Measurements from ENCODE around the gene DOK5. TPM values are rescaled to one million over a fixed set of nuclear protein-coding genes. Genes with fewer than 3 reads are reported as not detected.

The DOK5 gene
- total RNA-seq, 2 experiments from 2014 or later = not detected

DNA sequence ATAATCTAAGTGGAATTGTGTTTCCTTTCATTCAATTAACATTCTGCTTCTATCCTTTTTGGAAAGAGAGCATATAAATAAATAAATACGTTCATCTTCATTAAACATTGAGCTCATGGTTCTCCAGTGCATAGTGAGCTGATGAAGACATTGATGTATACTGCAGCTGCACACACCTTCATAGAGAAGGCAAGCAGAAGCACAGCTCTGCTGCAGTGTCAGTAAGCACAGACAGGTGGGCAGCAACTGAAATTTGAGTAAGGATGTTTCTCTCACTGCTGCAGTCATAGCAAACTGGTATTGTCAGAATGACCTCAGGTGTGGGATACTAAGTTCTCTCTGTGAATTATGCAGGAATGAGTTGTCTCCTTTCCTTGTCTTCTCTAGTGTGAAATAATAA is 202.9 kb downstream of the DOK5 start:
- Mint-ChIP-seq H3K4me3 (no peak overlapping the region), H3K4me1 (no peaks in the 10 kb centered on the region), H3K27ac (no peak overlapping the region), H3K27me3 (peaks cover 8% of the 10 kb centered on the region), H3K9me3 (no peaks in the 10 kb centered on the region), H3K36me3 (no peaks in the 10 kb centered on the region)
- POLR2A ChIA-PET = no interaction called here
- DNase-seq (no peak), ATAC-seq (ENCODE audit: low read depth) (no peak)

- H3K27me3 Mint-ChIP-seq = peaks cover 8% of the 10 kb centered on the region
- no peak for ATAC-seq (ENCODE audit: low read depth)
- no peak overlapping the region for H3K4me3 Mint-ChIP-seq
- DNase-seq = no peak
- no peaks in the 10 kb centered on the region for H3K4me1 Mint-ChIP-seq
- no peaks in the 10 kb centered on the region for H3K36me3 Mint-ChIP-seq
- no peaks in the 10 kb centered on the region for H3K9me3 Mint-ChIP-seq
- POLR2A ChIA-PET = no interaction called here
- H3K27ac Mint-ChIP-seq = no peak overlapping the region
Measured at GRCh38 chr20:54680439-54680838, 205.0 kb downstream of the DOK5 start.

- no peaks in the 10 kb centered on the region for H3K36me3 Mint-ChIP-seq
Measured at GRCh38 chr20:54680872-54681619, 205.7 kb downstream of the DOK5 start.

GRCh38 chr20:54681869-54682268 is 206.5 kb downstream of the DOK5 start:
- no peak for DNase-seq
- Mint-ChIP-seq H3K4me1 (no peaks in the 10 kb centered on the region), H3K9me3 (no peaks in the 10 kb centered on the region), H3K27ac (no peak overlapping the region), H3K4me3 (no peak overlapping the region), H3K36me3 (no peaks in the 10 kb centered on the region), H3K27me3 (peaks cover 8% of the 10 kb centered on the region)
- POLR2A ChIA-PET = no interaction called here
- ATAC-seq (ENCODE audit: low read depth) = no peak

More at GRCh38 chr20:54680872-54681619, 205.7 kb downstream of the DOK5 start:
- Mint-ChIP-seq H3K27me3 (peaks cover 8% of the 10 kb centered on the region), H3K27ac (no peak overlapping the region), H3K4me3 (no peak overlapping the region), H3K9me3 (no peaks in the 10 kb centered on the region), H3K4me1 (no peaks in the 10 kb centered on the region)
- no peak for DNase-seq
- no peak for ATAC-seq (ENCODE audit: low read depth)
- POLR2A ChIA-PET = no interaction called here

DNA sequence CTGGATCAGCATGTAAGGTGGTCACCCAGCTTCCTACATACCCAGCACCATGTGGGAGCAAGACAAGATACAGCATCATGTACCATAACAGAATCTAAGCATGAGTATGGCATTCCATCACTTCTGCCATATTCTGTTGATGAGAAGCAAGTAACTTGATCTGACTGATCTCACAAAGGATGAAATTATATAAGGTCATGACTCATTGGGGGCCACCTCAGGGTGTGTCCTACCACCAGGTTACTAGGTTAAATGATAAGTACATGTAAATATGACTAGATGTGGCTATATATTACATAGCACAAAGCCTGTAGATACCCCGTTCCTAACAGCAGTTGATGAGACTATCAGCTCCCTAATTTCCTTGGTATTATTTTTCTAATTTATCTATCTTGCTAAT is 213.1 kb downstream of the DOK5 start:
- H3K27ac Mint-ChIP-seq = no peak overlapping the region
- no peaks in the 10 kb centered on the region for H3K27me3 Mint-ChIP-seq
- H3K4me1 Mint-ChIP-seq = no peaks in the 10 kb centered on the region
- POLR2A ChIA-PET = no interaction called here
- no peak for DNase-seq
- no peaks in the 10 kb centered on the region for H3K36me3 Mint-ChIP-seq
- ATAC-seq (ENCODE audit: low read depth) = no peak
- no peaks in the 10 kb centered on the region for H3K9me3 Mint-ChIP-seq
- no peak overlapping the region for H3K4me3 Mint-ChIP-seq

GRCh38 chr20:54690323-54690722 is 214.9 kb downstream of the DOK5 start:
- Mint-ChIP-seq H3K27ac (no peak overlapping the region), H3K36me3 (no peaks in the 10 kb centered on the region), H3K4me3 (no peak overlapping the region), H3K4me1 (no peaks in the 10 kb centered on the region), H3K27me3 (no peaks in the 10 kb centered on the region), H3K9me3 (no peaks in the 10 kb centered on the region)
- DNase-seq (no peak), ATAC-seq (ENCODE audit: low read depth) (no peak)
- POLR2A ChIA-PET = no interaction called here

DNA sequence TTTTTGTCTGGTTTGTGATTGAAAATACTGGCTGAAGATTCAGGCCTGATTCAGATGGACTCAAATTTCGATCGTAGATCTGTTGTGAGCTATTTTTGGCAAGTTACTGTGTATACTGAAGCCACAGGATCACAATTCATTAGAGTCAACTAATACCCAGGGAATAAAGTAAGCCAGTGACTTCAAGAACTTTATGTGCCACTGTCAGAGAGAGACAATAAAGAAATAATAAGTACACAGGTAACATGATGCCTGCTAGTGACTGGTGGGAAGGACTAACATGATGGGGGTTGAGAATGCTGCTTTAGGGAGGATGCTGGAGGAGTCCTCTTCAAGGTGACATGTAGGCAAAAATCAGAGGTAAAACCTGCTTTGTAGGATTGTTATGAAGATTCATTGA is 215.9 kb downstream of the DOK5 start:
- no peak for DNase-seq
- no peaks in the 10 kb centered on the region for H3K27me3 Mint-ChIP-seq
- no peak for ATAC-seq (ENCODE audit: low read depth)
- no peaks in the 10 kb centered on the region for H3K36me3 Mint-ChIP-seq
- H3K4me1 Mint-ChIP-seq = no peaks in the 10 kb centered on the region
- H3K27ac Mint-ChIP-seq = no peak overlapping the region
- no peaks in the 10 kb centered on the region for H3K9me3 Mint-ChIP-seq
- H3K4me3 Mint-ChIP-seq = no peak overlapping the region
- POLR2A ChIA-PET = no interaction called here

DNA sequence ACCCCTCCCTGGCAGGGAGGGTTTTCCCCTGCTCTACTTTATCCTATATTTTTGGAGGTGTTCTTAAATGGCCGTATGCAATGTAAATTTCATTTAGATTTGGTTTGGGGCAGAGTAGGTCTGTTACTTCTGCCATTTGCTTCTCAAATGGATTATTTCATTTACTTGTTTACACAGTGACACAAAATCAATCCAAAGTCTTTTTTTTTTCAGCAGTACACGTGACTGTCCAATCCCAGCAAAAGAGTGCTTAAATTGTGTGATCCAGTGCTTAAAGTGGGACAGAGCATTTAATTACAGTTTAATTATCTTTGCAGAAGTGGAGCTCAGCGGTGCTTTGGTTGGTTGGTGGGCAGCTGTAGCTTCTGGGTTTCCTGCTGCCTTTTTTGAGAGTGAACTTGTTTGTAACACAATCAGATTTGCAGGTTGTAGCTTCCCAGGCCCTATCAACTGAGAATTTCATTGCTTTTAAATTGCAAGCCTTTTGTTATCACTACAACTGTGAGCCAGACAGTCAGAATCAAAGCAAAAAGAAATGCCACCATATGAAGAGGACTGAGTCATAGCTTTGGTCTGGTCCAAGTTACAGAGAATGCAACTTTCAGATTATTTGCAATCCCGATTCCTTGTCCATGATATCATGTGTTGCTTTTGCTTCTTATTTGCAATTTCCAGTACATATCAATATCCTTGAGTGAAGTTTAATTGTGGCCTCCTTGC is 216.9 kb downstream of the DOK5 start:
- no peak overlapping the region for H3K4me3 Mint-ChIP-seq
- POLR2A ChIA-PET = no interaction called here
- no peaks in the 10 kb centered on the region for H3K4me1 Mint-ChIP-seq
- ATAC-seq (ENCODE audit: low read depth) (no peak), DNase-seq (no peak)
- H3K9me3 Mint-ChIP-seq = no peaks in the 10 kb centered on the region
- H3K27ac Mint-ChIP-seq = no peak overlapping the region
- H3K27me3 Mint-ChIP-seq = no peaks in the 10 kb centered on the region
- no peaks in the 10 kb centered on the region for H3K36me3 Mint-ChIP-seq

GRCh38 chr20:54694516-54694915 is 219.1 kb downstream of the DOK5 start:
- no peaks in the 10 kb centered on the region for H3K36me3 Mint-ChIP-seq
- H3K9me3 Mint-ChIP-seq = no peaks in the 10 kb centered on the region
- H3K4me3 Mint-ChIP-seq = no peak overlapping the region
- no peaks in the 10 kb centered on the region for H3K4me1 Mint-ChIP-seq
- ATAC-seq (ENCODE audit: low read depth) (no peak), DNase-seq (no peak)
- H3K27ac Mint-ChIP-seq = no peak overlapping the region
- H3K27me3 Mint-ChIP-seq = no peaks in the 10 kb centered on the region
- POLR2A ChIA-PET = no interaction called here

- no peak overlapping the region for H3K4me3 Mint-ChIP-seq
- H3K4me1 Mint-ChIP-seq = no peaks in the 10 kb centered on the region
- H3K27me3 Mint-ChIP-seq = no peaks in the 10 kb centered on the region
- H3K27ac Mint-ChIP-seq = no peak overlapping the region
- ATAC-seq (ENCODE audit: low read depth) = no peak
- no peak for DNase-seq
- POLR2A ChIA-PET = no interaction called here
- H3K36me3 Mint-ChIP-seq = no peaks in the 10 kb centered on the region
- no peaks in the 10 kb centered on the region for H3K9me3 Mint-ChIP-seq
Measured at GRCh38 chr20:54698373-54698772, 223.0 kb downstream of the DOK5 start.

Data from activated naive CD8-positive, alpha-beta T cell treated with anti-CD3 and anti-CD28 coated beads, Interleukin-2, amount 10 ng/mL, durations not matched to agents 7 days and 5 days (primary cell).